ENCODE results near the gene LRFN5.

Gene LRFN5

DNA sequence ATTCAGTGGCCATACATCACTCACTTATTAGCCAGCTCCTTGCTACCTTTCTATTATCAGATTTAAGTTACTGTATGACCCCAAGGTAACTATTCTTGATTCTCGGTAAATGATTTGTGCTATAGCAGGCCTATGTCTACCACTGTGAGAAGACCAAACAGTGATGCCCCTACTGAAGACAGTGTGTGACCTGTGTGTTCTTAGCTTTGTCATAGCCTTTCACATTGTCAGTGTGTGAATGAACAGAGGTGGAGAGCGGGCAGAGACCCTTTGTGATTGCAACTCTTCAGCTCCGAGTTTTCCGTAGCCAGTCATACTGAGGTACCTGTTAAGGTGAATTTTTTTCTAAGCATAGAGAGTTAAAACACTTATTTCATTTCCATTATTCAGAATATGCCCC lies 294.0 kb downstream of the LRFN5 start:
- no peak for DNase-seq

DNA sequence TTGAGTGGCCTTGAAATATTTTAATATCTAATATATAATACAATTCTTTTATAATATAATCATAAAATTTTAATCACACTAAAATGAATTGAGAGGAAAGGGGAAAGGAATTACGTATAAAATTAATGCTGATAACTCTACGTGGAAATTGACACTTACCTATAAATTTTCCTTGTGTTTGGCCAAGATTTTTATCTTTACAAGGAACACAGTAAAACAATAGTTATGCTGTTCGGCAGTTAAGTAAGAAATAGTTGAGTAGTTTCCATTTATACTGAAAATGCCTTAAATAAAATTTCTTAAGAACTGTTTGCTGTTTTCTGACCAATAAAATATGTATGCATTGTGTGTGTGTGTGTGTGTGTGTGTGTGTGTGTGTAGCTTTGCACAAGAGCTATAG lies 294.4 kb downstream of the LRFN5 start:
- no peak for DNase-seq

DNA sequence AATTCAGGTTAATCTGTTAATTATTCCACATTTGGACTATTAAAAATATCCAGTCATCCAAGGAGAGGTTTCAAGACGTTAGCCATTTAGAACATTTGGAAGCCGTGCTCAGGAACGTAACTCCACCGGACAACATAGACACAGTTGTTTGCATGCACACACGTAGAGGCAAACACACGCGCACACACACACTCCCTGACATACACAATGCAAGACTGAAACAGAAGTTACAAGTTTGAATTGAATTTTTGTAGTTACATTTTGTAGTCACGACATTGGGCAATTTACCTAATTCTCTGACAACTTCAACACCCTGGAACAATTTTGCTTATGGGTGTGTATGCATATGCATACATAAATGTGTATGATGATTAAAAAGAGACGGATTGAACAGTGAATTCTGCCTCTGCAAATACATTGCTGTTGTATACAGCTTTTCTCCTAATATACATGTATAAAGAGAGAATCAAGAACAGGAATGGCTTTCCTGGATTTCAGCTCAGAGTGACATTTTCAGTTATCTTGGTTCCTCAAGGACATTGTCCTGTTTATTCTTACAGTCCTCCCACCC lies 298.8 kb downstream of the LRFN5 start:
- no peak for DNase-seq

DNA sequence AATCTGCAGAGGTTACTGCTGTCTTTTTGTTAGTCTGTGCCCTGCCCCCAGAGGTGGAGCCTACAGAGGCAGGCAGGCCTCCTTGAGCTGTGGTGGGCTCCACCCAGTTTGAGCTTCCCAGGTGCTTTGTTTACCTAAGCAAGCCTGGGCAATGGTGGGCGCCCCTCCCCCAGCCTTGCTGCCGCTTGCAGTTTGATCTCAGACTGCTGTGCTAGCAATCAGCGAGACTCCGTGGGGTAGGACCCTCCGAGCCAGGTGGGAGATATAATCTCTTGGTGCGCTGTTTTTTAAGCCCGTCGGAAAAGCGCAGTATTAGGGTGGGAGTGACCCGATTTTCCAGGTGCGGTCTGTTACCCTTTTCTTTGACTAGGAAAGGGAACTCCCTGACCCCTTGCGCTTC lies 304.5 kb downstream of the LRFN5 start:
- DNase-seq, result peak; percentile 37 to 46 (median 42)

DNA sequence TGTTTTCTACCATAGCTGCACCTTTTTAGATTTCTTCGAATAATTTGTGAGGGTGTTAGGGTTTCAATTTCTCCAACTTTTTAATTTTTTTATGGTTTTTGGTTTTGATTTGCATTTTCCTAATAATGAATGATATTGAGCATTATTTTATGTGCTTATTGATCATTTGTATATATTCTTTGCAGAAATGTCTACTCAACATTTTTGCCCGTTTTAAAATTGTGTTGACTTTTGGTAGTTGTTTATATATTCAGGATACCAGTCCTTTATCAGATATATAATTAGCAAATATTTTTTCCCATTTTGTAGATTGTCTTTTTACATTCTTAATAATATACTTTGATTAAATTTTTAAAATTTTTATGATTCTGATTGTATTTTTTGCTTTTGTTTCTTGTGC lies 306.7 kb downstream of the LRFN5 start:
- DNase-seq, result no peak

DNA sequence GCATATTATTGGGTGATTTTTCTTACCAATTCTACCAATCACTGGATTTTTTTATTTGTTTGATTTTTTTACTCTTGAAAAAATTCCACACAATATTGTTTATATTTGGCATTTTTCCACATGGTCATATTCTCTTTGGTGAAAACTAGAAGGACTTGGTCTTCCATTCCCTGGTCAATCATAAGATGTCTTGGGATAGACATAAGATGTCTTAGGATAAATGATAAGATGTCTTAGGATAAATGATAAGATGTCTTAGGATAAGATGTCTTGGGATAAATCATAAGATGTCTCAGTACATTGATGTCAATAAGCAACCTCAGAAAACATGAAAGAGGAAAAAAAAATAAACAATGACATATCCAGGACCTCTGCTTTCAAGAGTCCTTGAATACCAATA lies 309.1 kb downstream of the LRFN5 start:
- DNase-seq, result no peak

DNA sequence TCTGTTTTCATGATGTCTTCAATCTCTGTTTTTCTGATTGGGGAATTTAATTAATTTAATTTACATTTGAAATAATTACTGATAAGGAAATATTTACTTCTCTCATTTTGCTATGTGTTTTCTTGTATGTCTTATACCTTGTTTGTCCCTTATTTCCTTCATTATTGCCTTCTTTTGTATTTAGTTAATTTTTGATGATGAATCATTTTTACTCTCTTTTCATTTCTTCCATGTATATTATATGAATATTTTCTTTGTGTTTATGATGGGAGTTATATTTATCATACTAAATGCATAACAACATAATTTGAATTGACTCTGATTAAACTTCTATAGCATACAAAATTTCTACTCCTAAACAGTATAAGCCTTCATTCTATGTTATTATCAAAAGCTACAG lies 309.6 kb downstream of the LRFN5 start:
- DNase-seq, result no peak

DNA sequence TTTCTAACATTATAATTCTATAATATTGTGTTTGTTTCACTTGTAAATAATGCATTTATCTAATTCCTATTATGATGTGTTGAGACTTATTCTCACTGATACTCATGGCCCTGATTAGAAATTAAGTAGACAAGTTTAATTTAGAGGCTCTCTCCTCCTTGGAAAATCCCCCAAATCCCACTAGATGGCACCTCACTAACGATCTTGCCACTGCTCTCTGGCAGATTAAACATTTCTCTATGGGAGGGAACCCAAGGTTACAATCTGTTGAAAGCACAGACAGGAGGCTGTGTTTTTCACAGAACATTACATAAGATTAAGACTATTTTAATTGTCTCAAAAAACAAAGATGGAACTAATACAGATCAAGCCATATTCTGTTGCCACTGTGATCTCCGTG lies 318.7 kb downstream of the LRFN5 start:
- peak; percentile 29 to 71 (median 47) for DNase-seq

DNA sequence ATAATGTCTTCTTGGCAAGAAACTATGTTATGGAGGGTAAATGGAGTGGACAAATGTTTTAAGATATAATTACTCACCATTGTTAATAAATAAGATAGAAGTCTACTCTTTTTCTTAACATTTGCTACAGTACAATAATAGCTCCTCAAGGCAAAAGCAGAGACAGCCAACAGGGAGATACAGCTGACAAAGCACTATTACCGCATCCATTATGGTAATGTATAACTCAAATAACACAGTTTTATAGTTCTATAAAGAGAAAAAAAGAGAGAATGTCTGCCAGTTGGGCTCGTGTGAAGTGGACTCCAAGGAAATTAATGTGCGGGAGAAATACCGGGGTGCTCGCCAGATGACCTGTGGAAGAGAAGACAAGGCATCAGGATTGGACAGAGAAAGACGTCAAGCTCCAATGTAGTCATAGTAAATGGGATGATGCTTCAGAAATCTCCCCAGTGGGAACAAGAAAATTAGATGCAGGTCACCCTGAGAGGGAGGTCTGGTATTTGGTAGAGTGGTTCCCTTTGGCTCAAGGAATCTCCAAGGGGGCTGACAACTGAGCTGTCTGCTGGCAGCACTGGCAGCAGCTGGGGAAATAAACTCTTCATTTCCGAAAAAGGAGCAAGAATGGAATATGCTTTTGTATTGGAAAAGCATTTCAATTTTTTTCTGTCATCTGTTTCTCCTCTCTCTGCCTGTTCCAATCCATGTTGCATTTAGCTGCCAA lies 343.9 kb downstream of the LRFN5 start:
- DNase-seq, result no peak
